Duodenal mucosa (tissue), 2 donors: ENCODE measurements around the gene SPPL3.
"Not testable (repeated sequence)": the region's sequence is repeated elsewhere in the genome, so short reads cannot be mapped to it uniquely, and the experiment has no call there.

Experiments used
- H3K27ac ChIP-seq: one replicate; pipeline ENCODE4 v1.7.0; 2013; ENCODE audit warnings: low read depth, low read length
- H3K27me3 ChIP-seq, 2 donors: one replicate each; pipeline ENCODE4 v1.7.0; 2013; ENCODE audit warnings: low read length in 2 of 2, control low read depth in 1 of 2; ENCODE audit not compliant: insufficient read depth in 2 of 2, control insufficient read depth in 1 of 2
- H3K36me3 ChIP-seq, 2 donors: one replicate each; pipeline ENCODE4 v1.7.0; 2013; ENCODE audit warnings: low read length in 2 of 2, control low read depth in 1 of 2; ENCODE audit not compliant: insufficient read depth in 2 of 2, control insufficient read depth in 1 of 2
- H3K4me1 ChIP-seq, 2 donors: one replicate each; pipeline ENCODE4 v1.7.0; 2013; ENCODE audit warnings: low read length in 2 of 2, control low read depth in 1 of 2; ENCODE audit not compliant: insufficient read depth in 2 of 2, control insufficient read depth in 1 of 2
- H3K4me3 ChIP-seq, 2 donors: one replicate each; pipeline ENCODE4 v1.7.0; 2013; ENCODE audit warnings: low read length in 2 of 2, low read depth in 1 of 2
- H3K9ac ChIP-seq, 2 donors: one replicate each; pipeline ENCODE4 v1.7.0; 2013; ENCODE audit warnings: low read length in 2 of 2, low read depth in 1 of 2
- H3K9me3 ChIP-seq, 2 donors: one replicate each; pipeline ENCODE4 v1.7.0; 2013; ENCODE audit warnings: low read length in 2 of 2, control low read depth in 1 of 2; ENCODE audit not compliant: control insufficient read depth in 1 of 2

Gene SPPL3

GRCh38 chr12:120901101-120901500 lies 3.1 kb downstream of the SPPL3 start:
- not testable (repeated sequence) for H3K9ac ChIP-seq, H3K27me3 ChIP-seq, H3K36me3 ChIP-seq, H3K4me3 ChIP-seq, H3K27ac ChIP-seq, H3K9me3 ChIP-seq
- peaks cover 19 to 20% of the 10 kb centered on the region in 2 donors for H3K4me1 ChIP-seq

- Histone ChIP-seq H3K36me3 (peaks cover 0 to 5% of the 10 kb centered on the region in 2 donors), H3K4me3 (no peak overlapping the region), H3K9me3 (no peaks in the 10 kb centered on the region), H3K9ac (no peak overlapping the region), H3K4me1 (peaks cover 0 to 7% of the 10 kb centered on the region in 2 donors), H3K27me3 (no peaks in the 10 kb centered on the region), H3K27ac (no peak overlapping the region)
Observed at GRCh38 chr12:120895532-120895931, 8.6 kb downstream of the SPPL3 start.

GRCh38 chr12:120892265-120892664 lies 11.9 kb downstream of the SPPL3 start:
- Histone ChIP-seq H3K4me3 (no peak overlapping the region), H3K36me3 (no peaks in the 10 kb centered on the region), H3K27me3 (no peaks in the 10 kb centered on the region), H3K27ac (no peak overlapping the region), H3K9ac (no peak overlapping the region), H3K9me3 (no peaks in the 10 kb centered on the region), H3K4me1 (peaks cover 0 to 7% of the 10 kb centered on the region in 2 donors)

- no peak overlapping the region for H3K4me3 ChIP-seq
- H3K27ac ChIP-seq: no peak overlapping the region
- no peak overlapping the region for H3K9ac ChIP-seq
- H3K9me3 ChIP-seq: no peaks in the 10 kb centered on the region
- no peaks in the 10 kb centered on the region for H3K36me3 ChIP-seq
- H3K27me3 ChIP-seq: no peaks in the 10 kb centered on the region
- H3K4me1 ChIP-seq: peaks cover 5 to 7% of the 10 kb centered on the region in 2 donors
Observed at GRCh38 chr12:120890963-120891362, 13.2 kb downstream of the SPPL3 start.

- Histone ChIP-seq H3K9me3 (no peaks in the 10 kb centered on the region), H3K36me3 (no peaks in the 10 kb centered on the region), H3K9ac (no peak overlapping the region), H3K4me1 (peaks cover 5 to 7% of the 10 kb centered on the region in 2 donors), H3K4me3 (no peak overlapping the region), H3K27ac (no peak overlapping the region), H3K27me3 (no peaks in the 10 kb centered on the region)
Observed at GRCh38 chr12:120887253-120888043, 16.7 kb downstream of the SPPL3 start.

GRCh38 chr12:120886199-120887018 lies 17.7 kb downstream of the SPPL3 start:
- H3K36me3 ChIP-seq: no peaks in the 10 kb centered on the region
- no peak overlapping the region for H3K9ac ChIP-seq
- H3K27me3 ChIP-seq: no peaks in the 10 kb centered on the region
- no peak overlapping the region for H3K4me3 ChIP-seq
- no peaks in the 10 kb centered on the region for H3K9me3 ChIP-seq
- H3K27ac ChIP-seq: no peak overlapping the region
- H3K4me1 ChIP-seq: peaks cover 4 to 5% of the 10 kb centered on the region in 2 donors

GRCh38 chr12:120885521-120885920 lies 18.6 kb downstream of the SPPL3 start:
- Histone ChIP-seq H3K27ac (no peak overlapping the region), H3K36me3 (no peaks in the 10 kb centered on the region), H3K9ac (no peak overlapping the region), H3K27me3 (no peaks in the 10 kb centered on the region), H3K4me1 (peaks cover 0 to 5% of the 10 kb centered on the region in 2 donors), H3K9me3 (no peaks in the 10 kb centered on the region), H3K4me3 (no peak overlapping the region)

- no peak overlapping the region for H3K4me3 ChIP-seq
- H3K9ac ChIP-seq: no peak overlapping the region
- H3K4me1 ChIP-seq: peaks cover 0 to 5% of the 10 kb centered on the region in 2 donors
- H3K27ac ChIP-seq: no peak overlapping the region
- H3K36me3 ChIP-seq: no peaks in the 10 kb centered on the region
- H3K27me3 ChIP-seq: no peaks in the 10 kb centered on the region
- no peaks in the 10 kb centered on the region for H3K9me3 ChIP-seq
Observed at GRCh38 chr12:120884644-120885043, 19.5 kb downstream of the SPPL3 start.

GRCh38 chr12:120882055-120882555 lies 22.1 kb downstream of the SPPL3 start:
- no peak overlapping the region for H3K4me3 ChIP-seq
- no peaks in the 10 kb centered on the region for H3K36me3 ChIP-seq
- H3K27ac ChIP-seq: no peak overlapping the region
- no peaks in the 10 kb centered on the region for H3K27me3 ChIP-seq
- peaks cover 0 to 5% of the 10 kb centered on the region in 2 donors for H3K4me1 ChIP-seq
- H3K9me3 ChIP-seq: no peaks in the 10 kb centered on the region
- no peak overlapping the region for H3K9ac ChIP-seq

- Histone ChIP-seq H3K27me3 (no peaks in the 10 kb centered on the region), H3K9me3 (no peaks in the 10 kb centered on the region), H3K27ac (no peak overlapping the region), H3K4me1 (no peaks in the 10 kb centered on the region), H3K36me3 (no peaks in the 10 kb centered on the region), H3K4me3 (no peak overlapping the region), H3K9ac (no peak overlapping the region)
Observed at GRCh38 chr12:120879718-120880300, 24.3 kb downstream of the SPPL3 start.
